ENCODE measurements around the gene UTP18. TPM values are rescaled to one million over a fixed set of nuclear protein-coding genes. Genes with fewer than 3 reads are reported as not detected.

UTP18 gene
- total and polyA plus RNA-seq, 2 of the 13 experiments (the other 11 are each of a cell fraction or from before 2014, with no cell fraction given) = 35.2 to 104 TPM

DNA sequence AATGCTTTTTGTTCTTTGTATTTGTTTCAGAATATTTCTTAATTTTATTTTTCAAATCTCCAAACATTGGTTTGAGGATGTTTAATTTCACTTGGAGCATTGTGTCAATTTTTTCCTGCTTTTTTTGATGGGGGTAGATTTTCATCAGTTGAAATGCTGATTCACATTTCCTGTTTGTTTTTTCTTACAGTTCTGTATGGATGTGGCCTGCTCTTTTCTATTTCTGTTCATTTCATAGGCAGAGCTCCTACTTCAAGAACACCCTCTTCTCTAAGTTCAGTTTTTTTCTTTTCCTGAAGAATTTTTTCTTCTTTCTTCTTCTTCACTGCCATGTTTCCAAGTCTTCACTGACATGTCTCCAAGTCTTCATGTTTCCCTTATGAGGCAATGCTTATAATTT is 9.3 kb upstream of the UTP18 start:
- no peak overlapping the region for H3K27ac ChIP-seq (ENCODE audit: extremely low read length, insufficient read depth, low read length)
- BruUV-seq (replicated peaks) = no TSS peak
- TF ChIP-seq TCF7L2 (IDR thresholded peaks at IDR 0.05; ENCODE audit: low read depth, low read length) = no peak
- no peak for TF ChIP-seq NCOA1 (CRISPR knock-in tag; IDR thresholded peaks at IDR 0.05)
- no peak for TF ChIP-seq HOXD1 (CRISPR knock-in tag; IDR thresholded peaks at IDR 0.05)
- TF ChIP-seq GTF3A (CRISPR knock-in tag; conservative IDR thresholded peaks at IDR 0.05) = no peak
- no peak for TF ChIP-seq RAD21 (CRISPR knock-in tag; IDR thresholded peaks at IDR 0.05)
- no peak for TF ChIP-seq MEF2D (CRISPR knock-in tag; IDR thresholded peaks at IDR 0.05)
- no peak for TF ChIP-seq SYNCRIP (IDR thresholded peaks at IDR 0.05; ENCODE audit: insufficient read depth, low read depth, low read length)
- no peak for TF ChIP-seq DNMT3B (CRISPR knock-in tag; conservative IDR thresholded peaks at IDR 0.05)
- TF ChIP-seq KAT2B (IDR thresholded peaks at IDR 0.05; ENCODE audit: borderline replicate concordance, low read depth, low read length) = no peak
- no peak for TF ChIP-seq RNF2 (conservative IDR thresholded peaks at IDR 0.05; ENCODE audit: low read depth)
- TF ChIP-seq KAT7 (CRISPR knock-in tag; IDR thresholded peaks at IDR 0.05; ENCODE audit: borderline replicate concordance) = no peak
- TF ChIP-seq KLF12 (CRISPR knock-in tag; IDR thresholded peaks at IDR 0.05; ENCODE audit: borderline replicate concordance) = no peak
- TF ChIP-seq, protein P1, sequence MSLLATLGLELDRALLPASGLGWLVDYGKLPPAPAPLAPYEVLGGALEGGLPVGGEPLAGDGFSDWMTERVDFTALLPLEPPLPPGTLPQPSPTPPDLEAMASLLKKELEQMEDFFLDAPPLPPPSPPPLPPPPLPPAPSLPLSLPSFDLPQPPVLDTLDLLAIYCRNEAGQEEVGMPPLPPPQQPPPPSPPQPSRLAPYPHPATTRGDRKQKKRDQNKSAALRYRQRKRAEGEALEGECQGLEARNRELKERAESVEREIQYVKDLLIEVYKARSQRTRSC (CRISPR knock-in tag; IDR thresholded peaks at IDR 0.05; ENCODE audit: low read depth) = no peak
- TF ChIP-seq MTF2 (CRISPR knock-in tag; IDR thresholded peaks at IDR 0.05; ENCODE audit: borderline replicate concordance) = no peak
- TF ChIP-seq, protein P2, sequence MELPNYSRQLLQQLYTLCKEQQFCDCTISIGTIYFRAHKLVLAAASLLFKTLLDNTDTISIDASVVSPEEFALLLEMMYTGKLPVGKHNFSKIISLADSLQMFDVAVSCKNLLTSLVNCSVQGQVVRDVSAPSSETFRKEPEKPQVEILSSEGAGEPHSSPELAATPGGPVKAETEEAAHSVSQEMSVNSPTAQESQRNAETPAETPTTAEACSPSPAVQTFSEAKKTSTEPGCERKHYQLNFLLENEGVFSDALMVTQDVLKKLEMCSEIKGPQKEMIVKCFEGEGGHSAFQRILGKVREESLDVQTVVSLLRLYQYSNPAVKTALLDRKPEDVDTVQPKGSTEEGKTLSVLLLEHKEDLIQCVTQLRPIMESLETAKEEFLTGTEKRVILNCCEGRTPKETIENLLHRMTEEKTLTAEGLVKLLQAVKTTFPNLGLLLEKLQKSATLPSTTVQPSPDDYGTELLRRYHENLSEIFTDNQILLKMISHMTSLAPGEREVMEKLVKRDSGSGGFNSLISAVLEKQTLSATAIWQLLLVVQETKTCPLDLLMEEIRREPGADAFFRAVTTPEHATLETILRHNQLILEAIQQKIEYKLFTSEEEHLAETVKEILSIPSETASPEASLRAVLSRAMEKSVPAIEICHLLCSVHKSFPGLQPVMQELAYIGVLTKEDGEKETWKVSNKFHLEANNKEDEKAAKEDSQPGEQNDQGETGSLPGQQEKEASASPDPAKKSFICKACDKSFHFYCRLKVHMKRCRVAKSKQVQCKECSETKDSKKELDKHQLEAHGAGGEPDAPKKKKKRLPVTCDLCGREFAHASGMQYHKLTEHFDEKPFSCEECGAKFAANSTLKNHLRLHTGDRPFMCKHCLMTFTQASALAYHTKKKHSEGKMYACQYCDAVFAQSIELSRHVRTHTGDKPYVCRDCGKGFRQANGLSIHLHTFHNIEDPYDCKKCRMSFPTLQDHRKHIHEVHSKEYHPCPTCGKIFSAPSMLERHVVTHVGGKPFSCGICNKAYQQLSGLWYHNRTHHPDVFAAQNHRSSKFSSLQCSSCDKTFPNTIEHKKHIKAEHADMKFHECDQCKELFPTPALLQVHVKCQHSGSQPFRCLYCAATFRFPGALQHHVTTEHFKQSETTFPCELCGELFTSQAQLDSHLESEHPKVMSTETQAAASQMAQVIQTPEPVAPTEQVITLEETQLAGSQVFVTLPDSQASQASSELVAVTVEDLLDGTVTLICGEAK (IDR thresholded peaks at IDR 0.05) = no peak
- TF ChIP-seq, protein P2 (CRISPR knock-in tag; IDR thresholded peaks at IDR 0.05) = no peak
- no peak for TF ChIP-seq ZKSCAN8 (CRISPR knock-in tag; IDR thresholded peaks at IDR 0.05; ENCODE audit: borderline replicate concordance)
- TF ChIP-seq CBX5 (CRISPR knock-in tag; IDR thresholded peaks at IDR 0.05; ENCODE audit: borderline replicate concordance) = no peak
- no peak for TF ChIP-seq RAD51 (IDR thresholded peaks at IDR 0.05; ENCODE audit: borderline replicate concordance)
- TF ChIP-seq KLF11 (CRISPR knock-in tag; IDR thresholded peaks at IDR 0.05) = no peak

More for the DNA sequence above, 9.3 kb upstream of the UTP18 start:
- Histone ChIP-seq H3K4me2 (ENCODE audit: low read depth, low read length) (no peak overlapping the region), H3K36me3 (replicated peaks in 1 of 2; ENCODE audit: control insufficient read depth in 1 of 2, insufficient read depth in 2 of 2, low read length in 2 of 2) (peaks cover 9 to 28% of the 10 kb centered on the region in 2 experiments), H2AFZ (ENCODE audit: low read length) (no peak overlapping the region), H3K79me2 (ENCODE audit: insufficient read depth, low read length) (peaks cover 39% of the 10 kb centered on the region), H3K4me3 (replicated peaks in 1 of 3; ENCODE audit: insufficient read depth in 1 of 3, low read depth in 2 of 3, low read length in 3 of 3) (no peak overlapping the region), H4K20me1 (ENCODE audit: insufficient read depth, low read length) (peaks cover 17% of the 10 kb centered on the region), H3K9me3 (ENCODE audit: low read length) (no peaks in the 10 kb centered on the region), H3K4me1 (ENCODE audit: insufficient read depth, low read length) (peaks cover 37% of the 10 kb centered on the region), H3K9ac (ENCODE audit: insufficient read depth, low read depth, low read length) (no peak overlapping the region), H3K27me3 (ENCODE audit: control insufficient read depth in 1 of 2, insufficient read depth in 2 of 2, low read length in 2 of 2) (no peaks in the 10 kb centered on the region)
- intact Hi-C loops (cut with micrococcal nuclease; ENCODE audit: unreplicated experiment) = no loop called here
- DNase-seq (ENCODE audit: low spot score) (no peak), ATAC-seq (no peak), FAIRE-seq (no peak)
- in situ Hi-C loops (cut with HindIII; ENCODE audit: extremely low pct_ligation_motif_present, low pct_unique_long_range_greater_than_20kb) = no loop called here
- CTCF ChIA-PET (ENCODE audit: low intra/inter-chr PET ratio, low total read pairs) = no interaction called here
- POLR2A ChIA-PET = no interaction called here

Data from HepG2 (cell line).